Stomach (tissue), 9 donors: ENCODE data around the gene MB21D2. TPM values are rescaled to one million over a fixed set of nuclear protein-coding genes. Genes with fewer than 3 reads are reported as not detected.

Experiments
- DNase-seq, 2 donors: peaks; one replicate each; pipeline versions ENCODE4 v3.0.0 to v3.0.0-alpha.2; 2013 to 2019
- H3K27ac ChIP-seq, 5 donors: fragments of 200-600 bp in 4 of 5; sonication (generic) in 4 of 5; one replicate each; pipeline ENCODE4 v1.5.1; 2013 to 2019; ENCODE audit warnings: mild to moderate bottlenecking in 1 of 5, moderate library complexity in 1 of 5
- H3K27me3 ChIP-seq, 3 donors: fragments of 200-600 bp; sonication (generic); one replicate each; pipeline ENCODE4 v1.5.1; 2017 to 2019; ENCODE audit warnings: mixed run types in 1 of 3
- H3K36me3 ChIP-seq, 4 donors: fragments of 200-600 bp; sonication (generic); 1 replicate in 3 of 4; 2 replicates in 1 of 4; pipeline ENCODE4 v1.5.1; 2016 to 2019
- H3K4me1 ChIP-seq, 4 donors: fragments of 200-600 bp; sonication (generic); one replicate each; pipeline ENCODE4 v1.5.1; 2016 to 2019
- H3K4me3 ChIP-seq, 4 donors: fragments of 200-600 bp; sonication (generic) in 3 of 4; one replicate each; pipeline ENCODE4 v1.5.1; 2016 to 2019; ENCODE audit warnings: mild to moderate bottlenecking in 1 of 4
- H3K9me3 ChIP-seq, 4 donors: fragments of 200-600 bp; sonication (generic); one replicate each; pipeline ENCODE4 v1.5.1; 2016 to 2019
- EP300 ChIP-seq: sonication (generic); formaldehyde crosslinking; IDR thresholded peaks from one replicate; pipeline ENCODE4 v1.6.1; 2017; ENCODE audit warnings: antibody characterized with exemption
- POLR2A ChIP-seq, 4 donors: fragments of 450-650 bp; IDR thresholded peaks; one replicate each; pipeline ENCODE4 v1.6.1; 2016; ENCODE audit warnings: antibody characterized with exemption in 4 of 4, control low read depth in 2 of 4, mild to moderate bottlenecking in 1 of 4, moderate library complexity in 1 of 4
- POLR2AphosphoS5 ChIP-seq, 3 donors: sonication (generic); formaldehyde crosslinking; IDR thresholded peaks; one replicate each; pipeline ENCODE4 v1.6.1; 2016; ENCODE audit warnings: antibody characterized with exemption in 3 of 3
- WGBS, 5 donors: extraction: QIAGEN DNeasy Blood & Tissue Kit in 3 of 5; methylation state at CpG; one replicate each; pipeline versions ENCODE4 v1.1.5 to v1.1.7; 2013 to 2018; 5-methylcytosine and 5-hydroxymethylcytosine counted together
- intact Hi-C: fragments of 100-400 bp; cut with DNase I; formaldehyde crosslinking; loops from one replicate; pipeline ENCODE4 v1.15.1; 2023; ENCODE audit warnings: low total_unique reads
- polyA plus RNA-seq, 3 donors: library from polyadenylated mRNA; stranded (reverse); fragments of 200-250 nt; gene quantifications; one replicate each; pipeline ENCODE4 v1.2.3, GENCODE V29; 2013
- total RNA-seq, 5 donors: library from RNA; depleted of rRNA; stranded (reverse); fragments of >200 nt; gene quantifications; one replicate each; pipeline versions ENCODE4 v1.1.0 to v1.2.3, GENCODE V29; 2014 to 2016
- TF ChIP-seq, protein P1 (sequence below), 7 experiments: fragments of 450-650 bp in 4 of 7; fragments of 200-600 bp in 3 of 7; sonication (generic) in 3 of 7; IDR thresholded peaks; one replicate each; pipeline ENCODE4 v1.5.1; 2016 to 2019; ENCODE audit warnings: antibody characterized with exemption in 7 of 7, control low read depth in 2 of 7, mild to moderate bottlenecking in 1 of 7
- donor health status: healthy with polysubstance abuse.
- donor health status: Bipolar disorder and iron deficiency.
- donor health status: healthy.

Gene MB21D2
- total and polyA plus RNA-seq, 8 donors, result 0.45 to 15.1 (median 2.0) TPM

DNA sequence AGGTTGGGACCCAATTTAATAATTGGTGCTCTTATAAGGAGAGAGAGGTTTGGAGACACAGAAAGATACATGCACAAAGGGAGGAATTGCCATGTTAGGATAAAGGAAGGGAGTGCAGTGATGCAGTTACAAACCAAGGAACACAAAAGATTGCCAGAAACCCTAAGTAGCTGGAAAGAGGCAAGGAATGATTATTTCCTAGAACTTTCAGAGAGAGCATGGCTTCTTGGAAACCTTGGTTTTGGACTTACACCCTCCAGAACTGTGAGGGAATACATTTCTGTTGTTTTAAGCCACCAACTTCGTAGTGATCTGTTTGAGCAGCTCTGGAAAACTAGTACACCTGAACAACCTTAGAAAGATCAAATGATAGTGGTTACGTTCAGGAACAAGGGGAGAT is 25.0 kb upstream of the MB21D2 start:
- Histone ChIP-seq H3K4me3 (no peak overlapping the region), H3K27ac (no peak overlapping the region), H3K27me3 (no peaks in the 10 kb centered on the region), H3K4me1 (no peaks in the 10 kb centered on the region), H3K36me3 (no peaks in the 10 kb centered on the region), H3K9me3 (no peaks in the 10 kb centered on the region)
- intact Hi-C loops, result no loop called here
- no peak for DNase-seq
- WGBS, 5 donors, result 34 to 64% (median 46%) methylated on average over 2 of the region's 2 CpGs
- TF ChIP-seq POLR2AphosphoS5 (IDR thresholded peaks at IDR 0.05), result no peak
- no peak for TF ChIP-seq POLR2A (IDR thresholded peaks at IDR 0.05)
- TF ChIP-seq EP300, result no peak
- TF ChIP-seq, protein P1, sequence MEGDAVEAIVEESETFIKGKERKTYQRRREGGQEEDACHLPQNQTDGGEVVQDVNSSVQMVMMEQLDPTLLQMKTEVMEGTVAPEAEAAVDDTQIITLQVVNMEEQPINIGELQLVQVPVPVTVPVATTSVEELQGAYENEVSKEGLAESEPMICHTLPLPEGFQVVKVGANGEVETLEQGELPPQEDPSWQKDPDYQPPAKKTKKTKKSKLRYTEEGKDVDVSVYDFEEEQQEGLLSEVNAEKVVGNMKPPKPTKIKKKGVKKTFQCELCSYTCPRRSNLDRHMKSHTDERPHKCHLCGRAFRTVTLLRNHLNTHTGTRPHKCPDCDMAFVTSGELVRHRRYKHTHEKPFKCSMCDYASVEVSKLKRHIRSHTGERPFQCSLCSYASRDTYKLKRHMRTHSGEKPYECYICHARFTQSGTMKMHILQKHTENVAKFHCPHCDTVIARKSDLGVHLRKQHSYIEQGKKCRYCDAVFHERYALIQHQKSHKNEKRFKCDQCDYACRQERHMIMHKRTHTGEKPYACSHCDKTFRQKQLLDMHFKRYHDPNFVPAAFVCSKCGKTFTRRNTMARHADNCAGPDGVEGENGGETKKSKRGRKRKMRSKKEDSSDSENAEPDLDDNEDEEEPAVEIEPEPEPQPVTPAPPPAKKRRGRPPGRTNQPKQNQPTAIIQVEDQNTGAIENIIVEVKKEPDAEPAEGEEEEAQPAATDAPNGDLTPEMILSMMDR (IDR thresholded peaks at IDR 0.05), result no peak

DNA sequence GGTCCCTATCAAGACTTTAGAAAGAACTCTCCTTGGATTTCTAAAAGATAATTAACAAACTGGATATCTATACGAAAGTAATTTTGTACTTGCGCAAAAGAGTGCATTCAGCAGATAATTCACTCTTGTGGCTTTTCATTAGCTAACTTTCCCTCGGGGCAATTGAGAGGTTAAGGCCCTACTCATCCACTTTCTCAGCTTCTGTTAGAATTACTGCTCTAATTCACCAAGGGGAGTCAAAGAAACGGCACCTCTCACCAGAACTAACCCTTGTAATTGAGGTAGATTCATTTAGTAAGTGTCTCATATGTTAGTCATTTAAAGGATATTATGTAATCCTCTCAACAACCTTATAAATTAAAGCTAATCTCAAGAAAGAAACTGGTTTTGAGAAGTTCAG is 22.5 kb upstream of the MB21D2 start:
- no peak for DNase-seq
- Histone ChIP-seq H3K36me3 (no peaks in the 10 kb centered on the region), H3K4me1 (no peaks in the 10 kb centered on the region), H3K27ac (no peak overlapping the region), H3K27me3 (no peaks in the 10 kb centered on the region), H3K4me3 (no peak overlapping the region), H3K9me3 (no peaks in the 10 kb centered on the region)
- TF ChIP-seq POLR2A (IDR thresholded peaks at IDR 0.05) (no peak), EP300 (no peak), POLR2AphosphoS5 (IDR thresholded peaks at IDR 0.05) (no peak)
- TF ChIP-seq, protein P1 (IDR thresholded peaks at IDR 0.05), result no peak
- 81 to 87% (median 86%) methylated on average over 4 of the region's 4 CpGs for WGBS, 5 donors
- intact Hi-C loops, result no loop called here

DNA sequence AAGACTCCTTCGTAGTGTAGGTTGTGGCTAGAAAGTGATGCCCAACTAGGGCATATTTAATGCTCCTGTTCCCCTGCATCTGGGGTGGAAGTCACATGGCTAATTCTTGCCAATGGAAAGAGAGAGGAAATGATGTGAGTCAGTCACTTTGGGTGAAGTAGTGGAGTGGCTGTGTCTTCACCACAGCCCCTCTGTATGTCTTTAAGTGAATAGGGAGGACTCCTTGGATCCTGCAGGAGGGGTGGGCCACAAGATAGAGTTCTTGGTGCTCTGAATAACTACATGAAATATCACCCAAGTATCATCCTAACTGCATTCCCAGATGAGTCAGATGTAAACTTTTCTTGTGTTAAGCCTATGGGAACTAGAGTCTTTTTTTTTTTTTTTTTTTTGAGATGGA is 17.8 kb upstream of the MB21D2 start:
- Histone ChIP-seq H3K4me3 (no peak overlapping the region), H3K4me1 (no peaks in the 10 kb centered on the region), H3K27ac (no peak overlapping the region), H3K27me3 (no peaks in the 10 kb centered on the region), H3K9me3 (no peaks in the 10 kb centered on the region), H3K36me3 (no peaks in the 10 kb centered on the region)
- DNase-seq, result no peak
- TF ChIP-seq POLR2AphosphoS5 (IDR thresholded peaks at IDR 0.05), result no peak
- TF ChIP-seq, protein P1 (IDR thresholded peaks at IDR 0.05), result no peak
- no peak for TF ChIP-seq EP300
- no peak for TF ChIP-seq POLR2A (IDR thresholded peaks at IDR 0.05)
- intact Hi-C loops, result no loop called here
- WGBS, 5 donors, result 91 to 100% (median 97%) methylated on average over 1 of the region's 1 CpG

DNA sequence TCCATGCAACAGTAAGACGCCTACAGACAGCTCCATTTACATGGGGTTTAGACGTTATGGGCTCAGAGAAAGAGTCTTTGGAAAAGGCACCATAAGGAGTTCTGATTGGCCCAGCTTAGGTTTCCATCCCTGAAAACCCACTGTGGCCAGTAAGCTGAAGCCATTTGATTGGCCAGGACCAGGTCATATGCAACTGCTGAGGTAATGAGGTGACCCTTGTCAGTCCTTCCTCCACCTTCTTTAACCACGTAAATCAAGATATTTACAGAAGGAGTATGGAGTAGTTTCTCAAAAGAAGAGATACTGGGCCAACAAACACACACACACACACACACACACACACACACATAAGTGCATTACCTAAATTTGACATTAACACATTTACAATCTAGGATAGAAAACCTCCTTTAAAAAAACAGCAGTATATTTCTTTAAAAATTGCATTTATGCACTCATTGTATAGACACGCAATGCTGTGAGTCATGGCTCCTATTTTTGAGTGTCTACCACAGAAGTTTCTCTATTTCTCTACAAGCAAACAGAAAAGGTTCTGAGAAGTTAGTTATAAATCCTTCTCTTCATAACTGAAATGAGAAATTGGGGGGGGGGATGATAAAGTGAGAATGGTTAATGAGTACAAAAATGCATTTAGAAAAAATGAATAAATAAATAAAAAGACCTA is 16.3 kb upstream of the MB21D2 start:
- H3K4me1 ChIP-seq, result peaks cover 0 to 7% (median 2%) of the 10 kb centered on the region in 4 donors
- H3K36me3 ChIP-seq, result no peaks in the 10 kb centered on the region
- 61 to 78% (median 68%) methylated on average over 4 of the region's 4 CpGs for WGBS, 5 donors
- no peaks in the 10 kb centered on the region for H3K9me3 ChIP-seq
- no peak overlapping the region for H3K27ac ChIP-seq
- H3K4me3 ChIP-seq, result no peak overlapping the region
- no peaks in the 10 kb centered on the region for H3K27me3 ChIP-seq
- no peak for TF ChIP-seq POLR2AphosphoS5 (IDR thresholded peaks at IDR 0.05)
- TF ChIP-seq, protein P1 (IDR thresholded peaks at IDR 0.05), result no peak
- no peak for TF ChIP-seq POLR2A (IDR thresholded peaks at IDR 0.05)
- no peak for TF ChIP-seq EP300
- no peak for DNase-seq
- intact Hi-C loops, result no loop called here
